HCEC 1CT (cell line): Measurements from ENCODE around the gene CFAP69.
"Not testable (repeated sequence)": the region's sequence is repeated elsewhere in the genome, so short reads cannot be mapped to it uniquely, and the experiment has no call there.

ENCODE experiments used
- DNase-seq: peaks from one replicate; pipeline ENCODE4 v3.0.0-alpha.2; 2017

Gene CFAP69

GRCh38 chr7:90276033-90276728, 31.2 kb downstream of the CFAP69 start:
- DNase-seq, result no peak

GRCh38 chr7:90288154-90288553, 43.2 kb downstream of the CFAP69 start:
- no peak for DNase-seq

GRCh38 chr7:90290244-90291113, 45.5 kb downstream of the CFAP69 start:
- no peak for DNase-seq

GRCh38 chr7:90298145-90299038, 53.4 kb downstream of the CFAP69 start:
- peak; percentile 87 for DNase-seq

- DNase-seq, result no peak
Observed at GRCh38 chr7:90303241-90303640, 58.3 kb downstream of the CFAP69 start.

GRCh38 chr7:90309872-90310271, 64.9 kb downstream of the CFAP69 start:
- no peak for DNase-seq

- DNase-seq, result no peak
Observed at GRCh38 chr7:90311175-90311574, 66.2 kb downstream of the CFAP69 start.

- no peak for DNase-seq
Observed at GRCh38 chr7:90312745-90313144, 67.8 kb downstream of the CFAP69 start.

GRCh38 chr7:90313907-90314306, 68.9 kb downstream of the CFAP69 start:
- no peak for DNase-seq

GRCh38 chr7:90320014-90320413, 75.0 kb downstream of the CFAP69 start:
- DNase-seq, result no peak

- no peak for DNase-seq
Observed at GRCh38 chr7:90320418-90320800, 75.4 kb downstream of the CFAP69 start.

- DNase-seq, result no peak
Observed at GRCh38 chr7:90320801-90321494, 76.0 kb downstream of the CFAP69 start, which contains the start of gene FAM237B. TSS of gene FAM237B (minus strand) at chr7:90321304. CDS start at chr7:90319748, 1,556 bp downstream.

- no peak for DNase-seq
Observed at GRCh38 chr7:90322837-90323236, 77.9 kb downstream of the CFAP69 start.

GRCh38 chr7:90326500-90326899, 81.5 kb downstream of the CFAP69 start:
- no peak for DNase-seq

GRCh38 chr7:90334193-90334843, 89.3 kb downstream of the CFAP69 start:
- DNase-seq, result no peak

GRCh38 chr7:90334926-90335325, 90.0 kb downstream of the CFAP69 start:
- not testable (repeated sequence) for DNase-seq

- peak; percentile 50 for DNase-seq
Observed at GRCh38 chr7:90337106-90337505, 92.1 kb downstream of the CFAP69 start.

GRCh38 chr7:90345016-90345415, 100.0 kb downstream of the CFAP69 start:
- DNase-seq, result no peak

- DNase-seq, result peak; percentile 39
Observed at GRCh38 chr7:90345595-90346335, 100.8 kb downstream of the CFAP69 start.

- DNase-seq, result peak; percentile 97
Observed at GRCh38 chr7:90346336-90347125, 101.6 kb downstream of the CFAP69 start, which contains the start of gene GTPBP10. TSS of gene GTPBP10 (plus strand) at chr7:90346716. CDS start at chr7:90346742, 26 bp downstream.
